H1 (cell line): ENCODE measurements around the gene GPC6. TPM values are rescaled to one million over a fixed set of nuclear protein-coding genes. Genes with fewer than 3 reads are reported as not detected.

Source experiments
- CTCF ChIA-PET: fragments of 300-600 bp; sonication (Branson Sonifier 250); formaldehyde crosslinking; loops from one replicate; lab custom pipeline; 2021; ENCODE audit not compliant: partially characterized antibody; lab: Charles Lee
- POLR2A ChIA-PET: fragments of 300-600 bp; sonication (Branson Sonifier 250); formaldehyde crosslinking; loops from one replicate; lab custom pipeline; 2021; ENCODE audit warnings: inconsistent platforms; ENCODE audit not compliant: partially characterized antibody; lab: Charles Lee
- DNase-seq, 2 experiments: peaks; one replicate each; pipeline versions ENCODE4 v3.0.0 to v3.0.0-alpha.2; 2010 to 2022; ENCODE audit warnings: low spot score in 2 of 2, low read depth in 1 of 2, mixed read lengths in 1 of 2
- FAIRE-seq: peaks from 2 replicates; lab custom pipeline; 2011; peaks lifted over from hg19 to GRCh38; lab: Jason Lieb, UNC
- H2AFZ ChIP-seq: 2 replicates; pipeline ENCODE4 v1.8.1; 2012; ENCODE audit warnings: low read length, inconsistent platforms
- H2AK5ac ChIP-seq: 2 replicates; pipeline ENCODE4 v1.6.1; 2013; ENCODE audit warnings: low read depth, low read length
- H2BK120ac ChIP-seq: replicated peaks from 2 replicates; pipeline ENCODE3; 2013; ENCODE audit warnings: low read depth, low read length, inconsistent platforms
- H2BK12ac ChIP-seq: 2 replicates; pipeline ENCODE4 v1.6.1; 2013; ENCODE audit warnings: low read depth, low read length
- H2BK15ac ChIP-seq: 2 replicates; pipeline ENCODE4 v1.6.1; 2013; ENCODE audit warnings: low read length
- H2BK20ac ChIP-seq: 2 replicates; pipeline ENCODE4 v1.6.1; 2013; ENCODE audit warnings: low read length
- H2BK5ac ChIP-seq: 2 replicates; pipeline ENCODE4 v1.6.1; 2013; ENCODE audit warnings: low read depth, low read length
- H3K14ac ChIP-seq: 2 replicates; pipeline ENCODE4 v1.6.1; 2013; ENCODE audit warnings: inconsistent platforms; ENCODE audit not compliant: insufficient read length
- H3K18ac ChIP-seq: 2 replicates; pipeline ENCODE4 v1.6.1; 2013; ENCODE audit warnings: low read length; ENCODE audit errors: extremely low read depth
- H3K23ac ChIP-seq: 2 replicates; pipeline ENCODE4 v1.6.1; 2013; ENCODE audit warnings: inconsistent platforms; ENCODE audit not compliant: insufficient read length
- H3K23me2 ChIP-seq: 2 replicates; pipeline ENCODE4 v1.6.1; 2013; ENCODE audit warnings: low read depth, low read length
- H3K27ac ChIP-seq: 2 replicates; pipeline ENCODE4 v1.6.1; 2011; ENCODE audit warnings: low read depth, low read length, inconsistent platforms
- H3K27me3 ChIP-seq, 4 experiments: replicated peaks in 1 of 4; 1 replicate in 1 of 4; 2 replicates in 3 of 4; pipeline versions ENCODE4 v1.6.1 to v1.8.1; 2011 to 2013; ENCODE audit warnings: low read length in 3 of 4, mild to moderate bottlenecking in 3 of 4, inconsistent platforms in 2 of 4, mixed read lengths in 2 of 4, moderate library complexity in 1 of 4; ENCODE audit not compliant: control insufficient read depth in 3 of 4, insufficient read depth in 3 of 4; ENCODE audit errors: extremely low read depth in 1 of 4
- H3K36me3 ChIP-seq, 4 experiments: 2 replicates each; pipeline versions ENCODE4 v1.6.1 to v1.8.1; 2011 to 2013; ENCODE audit warnings: mild to moderate bottlenecking in 4 of 4, low read length in 3 of 4, moderate library complexity in 2 of 4, control low read depth in 1 of 4, inconsistent platforms in 1 of 4; ENCODE audit not compliant: insufficient read depth in 4 of 4, control insufficient read depth in 2 of 4
- H3K4ac ChIP-seq: replicated peaks from 2 replicates; pipeline ENCODE3; 2013; ENCODE audit warnings: low read length, low read depth, mixed read lengths, inconsistent platforms; ENCODE audit not compliant: insufficient read length
- H3K4me1 ChIP-seq, 4 experiments: replicated peaks in 1 of 4; 1 replicate in 1 of 4; 2 replicates in 3 of 4; pipeline versions ENCODE4 v1.6.1 to v1.8.1; 2011 to 2013; ENCODE audit warnings: low read length in 3 of 4, inconsistent platforms in 2 of 4, mixed read lengths in 1 of 4; ENCODE audit not compliant: insufficient read depth in 4 of 4, control insufficient read depth in 3 of 4
- H3K4me2 ChIP-seq, 2 experiments: 2 replicates each; pipeline versions ENCODE4 v1.6.1 to v1.8.1; 2011 to 2013; ENCODE audit warnings: low read depth in 2 of 2, low read length in 2 of 2, control low read depth in 1 of 2, inconsistent platforms in 1 of 2, mild to moderate bottlenecking in 1 of 2; ENCODE audit not compliant: insufficient read depth in 1 of 2
- H3K4me3 ChIP-seq, 4 experiments: fragments of 200-600, 300-600 bp in 1 of 4; sonication (generic), shearing (Covaris generic), sonication (Bioruptor Twin) in 1 of 4; 2 replicates each; pipeline versions ENCODE4 v1.5.1 to v1.8.1; 2011 to 2016; ENCODE audit warnings: low read length in 4 of 4, low read depth in 3 of 4, control low read depth in 2 of 4, inconsistent platforms in 2 of 4, mild to moderate bottlenecking in 2 of 4, mixed read lengths in 1 of 4, moderate library complexity in 1 of 4; ENCODE audit not compliant: insufficient read depth in 2 of 4; ENCODE audit errors: extremely low read depth in 1 of 4
- H3K56ac ChIP-seq: replicated peaks from 2 replicates; pipeline ENCODE3; 2013; ENCODE audit warnings: low read depth, mild to moderate bottlenecking, mixed read lengths, low read length, inconsistent platforms; ENCODE audit not compliant: insufficient read length
- H3K79me1 ChIP-seq: 2 replicates; pipeline ENCODE4 v1.6.1; 2013; ENCODE audit warnings: low read depth, low read length, control low read depth
- H3K79me2 ChIP-seq, 2 experiments: 2 replicates each; pipeline versions ENCODE4 v1.6.1 to v1.8.1; 2012 to 2013; ENCODE audit warnings: low read length in 2 of 2, mild to moderate bottlenecking in 2 of 2, inconsistent platforms in 1 of 2; ENCODE audit not compliant: insufficient read depth in 2 of 2, control insufficient read depth in 1 of 2
- H3K9ac ChIP-seq, 4 experiments: replicated peaks in 1 of 4; 1 replicate in 1 of 4; 2 replicates in 3 of 4; pipeline versions ENCODE4 v1.6.1 to v1.8.1; 2011 to 2013; ENCODE audit warnings: low read depth in 3 of 4, low read length in 3 of 4, control low read depth in 2 of 4, mild to moderate bottlenecking in 2 of 4, moderate library complexity in 2 of 4, inconsistent platforms in 1 of 4; ENCODE audit errors: extremely low read depth in 1 of 4
- H3K9me3 ChIP-seq, 2 experiments: 2 replicates each; pipeline versions ENCODE4 v1.6.1 to v1.8.1; 2012 to 2013; ENCODE audit warnings: mild to moderate bottlenecking in 2 of 2, moderate library complexity in 2 of 2, control low read depth in 1 of 2, inconsistent platforms in 1 of 2, low read depth in 1 of 2, low read length in 1 of 2, mixed read lengths in 1 of 2; ENCODE audit not compliant: insufficient read depth in 2 of 2
- H4K20me1 ChIP-seq, 2 experiments: replicated peaks in 1 of 2; 2 replicates each; pipeline versions ENCODE3 to v1.8.1; 2011 to 2013; ENCODE audit warnings: inconsistent platforms in 2 of 2, low read length in 2 of 2, mild to moderate bottlenecking in 1 of 2; ENCODE audit not compliant: insufficient read depth in 2 of 2, control insufficient read depth in 1 of 2
- H4K5ac ChIP-seq: 2 replicates; pipeline ENCODE4 v1.6.1; 2013; ENCODE audit warnings: low read length, low read depth, mixed read lengths, inconsistent platforms; ENCODE audit not compliant: insufficient read length
- H4K8ac ChIP-seq: 2 replicates; pipeline ENCODE4 v1.8.0; 2013; ENCODE audit warnings: mild to moderate bottlenecking, moderate library complexity, low read length, inconsistent platforms; ENCODE audit not compliant: insufficient read depth; ENCODE audit errors: extremely low read depth
- H4K91ac ChIP-seq: replicated peaks from 2 replicates; pipeline ENCODE3; 2013; ENCODE audit warnings: low read length, mixed read lengths, inconsistent platforms; ENCODE audit not compliant: insufficient read length
- CHD1 ChIP-seq: IDR thresholded peaks from 2 replicates; pipeline ENCODE4 v1.6.1; 2012; ENCODE audit warnings: low read depth, low read length, improper control_type of control experiment
- EGR1 ChIP-seq: IDR thresholded peaks from 2 replicates; pipeline ENCODE4 v1.6.1; 2011; ENCODE audit warnings: low read depth, low read length, borderline replicate concordance
- MAFK ChIP-seq: IDR thresholded peaks from 2 replicates; pipeline ENCODE4 v1.6.1; 2012; ENCODE audit warnings: low read depth, mild to moderate bottlenecking, improper control_type of control experiment, low read length
- SIRT6 ChIP-seq: IDR thresholded peaks from one replicate; pipeline ENCODE4 v1.7.1; 2012; ENCODE audit warnings: low read length, inconsistent platforms
- TAF7 ChIP-seq: optimal IDR thresholded peaks from 2 replicates; pipeline ENCODE3; 2011; ENCODE audit warnings: low read depth, mild to moderate bottlenecking, inconsistent platforms, low read length, moderate library complexity, borderline replicate concordance
- WGBS, 2 experiments: shearing (Covaris generic) in 1 of 2; methylation state at CpG; one replicate each; pipeline versions ENCODE4 v1.1.6 to v1.1.7; 2013 to 2015; ENCODE audit warnings: low lambda C conversion rate in 2 of 2, mixed read lengths in 2 of 2, inconsistent platforms in 1 of 2, low coverage in 1 of 2, missing lambda C conversion rate in 1 of 2; ENCODE audit not compliant: insufficient replicate concordance in 2 of 2, insufficient coverage in 1 of 2, insufficient read length in 1 of 2; ENCODE audit errors: extremely low coverage in 1 of 2, missing lambda C conversion rate in 1 of 2; 5-methylcytosine and 5-hydroxymethylcytosine counted together
- polyA plus RNA-seq, 7 experiments: library from polyadenylated mRNA; depleted of rRNA in 3 of 7; stranded (reverse) in 5 of 7; unstranded in 2 of 7; fragments of >200 nt in 5 of 7; fragments of 200-250 nt in 2 of 7; gene quantifications; 1 replicate in 5 of 7; 2 replicates in 1 of 7; 4 replicates in 1 of 7; pipeline versions ENCODE4 v1.2.1 to v1.2.3, GENCODE V29; 2011 to 2013; ENCODE audit warnings: missing spikeins in 2 of 7, mixed read lengths in 2 of 7
- total RNA-seq: library from RNA; stranded (reverse); fragmentation: NEBNext Ultra II Directional; extraction: Animal tissue kit (Norgen Biotek cat#: 25700); gene quantifications from 2 replicates; pipeline ENCODE4 v1.2.1, GENCODE V29; 2021
- TF ChIP-seq, protein P1 (sequence below), 3 experiments: IDR thresholded peaks; 1 replicate in 2 of 3; 2 replicates in 1 of 3; pipeline versions ENCODE4 v1.5.1 to v1.6.1; 2011; ENCODE audit warnings: low read length in 3 of 3, mild to moderate bottlenecking in 3 of 3, inconsistent platforms in 2 of 3, low read depth in 1 of 3, moderate library complexity in 1 of 3; ENCODE audit not compliant: insufficient read depth in 1 of 3; ENCODE audit errors: control extremely low read depth in 1 of 3
- TF ChIP-seq, protein P2 (sequence below): IDR thresholded peaks from 2 replicates; pipeline ENCODE4 v1.6.1; 2012; ENCODE audit warnings: inconsistent platforms
- TF ChIP-seq, protein P3 (sequence below): IDR thresholded peaks from 2 replicates; pipeline ENCODE4 v1.6.1; 2011; ENCODE audit warnings: low read length, improper control_type of control experiment
- TF ChIP-seq, protein P4 (sequence below): IDR thresholded peaks from 2 replicates; pipeline ENCODE4 v1.6.1; 2012; ENCODE audit warnings: inconsistent platforms

GPC6 gene
- total and polyA plus RNA-seq, 2 of the 8 experiments (the other 6 are each of a cell fraction or from before 2014, with no cell fraction given), result 5.4 to 12.0 TPM

DNA sequence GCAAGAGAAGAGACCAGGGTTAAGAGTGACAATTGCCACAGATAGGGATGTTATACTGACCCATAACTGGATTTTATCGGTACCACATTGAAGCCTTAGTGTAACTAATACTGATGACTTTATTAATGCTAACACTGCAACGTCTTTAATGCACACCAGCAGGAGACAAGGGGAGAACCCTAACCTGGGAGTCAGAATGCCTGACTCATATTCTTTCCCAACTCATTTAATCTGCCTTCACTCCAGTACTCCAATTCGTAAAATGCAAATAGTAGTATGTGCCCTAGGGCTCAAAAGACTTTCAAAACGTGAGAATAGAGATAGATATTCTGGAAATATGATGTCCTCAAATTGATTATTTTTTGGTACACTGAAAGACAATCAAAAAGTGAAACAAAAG lies 62.4 kb downstream of the GPC6 start:
- CTCF ChIA-PET, result no interaction called here
- Histone ChIP-seq H3K27ac (no peak overlapping the region), H3K79me2 (no peaks in the 10 kb centered on the region), H3K4me3 (no peak overlapping the region), H2BK12ac (no peak overlapping the region), H3K4ac (no peak overlapping the region), H3K36me3 (no peaks in the 10 kb centered on the region), H3K23ac (no peak overlapping the region), H3K14ac (no peak overlapping the region), H3K23me2 (no peaks in the 10 kb centered on the region), H3K9me3 (no peaks in the 10 kb centered on the region), H4K8ac (no peak overlapping the region), H2BK20ac (no peak overlapping the region), H3K4me2 (no peak overlapping the region), H3K9ac (no peak overlapping the region), H3K27me3 (no peaks in the 10 kb centered on the region), H2AFZ (no peak overlapping the region), H3K56ac (no peak overlapping the region), H4K20me1 (no peaks in the 10 kb centered on the region), H2AK5ac (no peak overlapping the region), H4K5ac (no peak overlapping the region), H4K91ac (no peak overlapping the region), H3K18ac (no peak overlapping the region), H3K79me1 (no peaks in the 10 kb centered on the region; the same call in 1 of the 2 replicates), H3K4me1 (peaks cover 0 to 5% (median 0%) of the 10 kb centered on the region in 4 experiments; a peak in 1 of 7 replicates), H2BK120ac (no peak overlapping the region), H2BK5ac (no peak overlapping the region), H2BK15ac (no peak overlapping the region)
- FAIRE-seq (no peak), DNase-seq (no peak)
- WGBS, 2 experiments, result 74% methylated on average over 4 of the region's 4 CpGs; no CpG with 5 or more reads in 1 of the 2 experiments
- TF ChIP-seq, protein P1, sequence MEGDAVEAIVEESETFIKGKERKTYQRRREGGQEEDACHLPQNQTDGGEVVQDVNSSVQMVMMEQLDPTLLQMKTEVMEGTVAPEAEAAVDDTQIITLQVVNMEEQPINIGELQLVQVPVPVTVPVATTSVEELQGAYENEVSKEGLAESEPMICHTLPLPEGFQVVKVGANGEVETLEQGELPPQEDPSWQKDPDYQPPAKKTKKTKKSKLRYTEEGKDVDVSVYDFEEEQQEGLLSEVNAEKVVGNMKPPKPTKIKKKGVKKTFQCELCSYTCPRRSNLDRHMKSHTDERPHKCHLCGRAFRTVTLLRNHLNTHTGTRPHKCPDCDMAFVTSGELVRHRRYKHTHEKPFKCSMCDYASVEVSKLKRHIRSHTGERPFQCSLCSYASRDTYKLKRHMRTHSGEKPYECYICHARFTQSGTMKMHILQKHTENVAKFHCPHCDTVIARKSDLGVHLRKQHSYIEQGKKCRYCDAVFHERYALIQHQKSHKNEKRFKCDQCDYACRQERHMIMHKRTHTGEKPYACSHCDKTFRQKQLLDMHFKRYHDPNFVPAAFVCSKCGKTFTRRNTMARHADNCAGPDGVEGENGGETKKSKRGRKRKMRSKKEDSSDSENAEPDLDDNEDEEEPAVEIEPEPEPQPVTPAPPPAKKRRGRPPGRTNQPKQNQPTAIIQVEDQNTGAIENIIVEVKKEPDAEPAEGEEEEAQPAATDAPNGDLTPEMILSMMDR (IDR thresholded peaks at IDR 0.05; ENCODE audit: control extremely low read depth in 1 of 3, insufficient read depth in 1 of 3, low read depth in 1 of 3, low read length in 3 of 3), result no peak
- no peak for TF ChIP-seq MAFK
- TF ChIP-seq CHD1, result no peak
- TF ChIP-seq EGR1, result no peak
- TF ChIP-seq, protein P2, sequence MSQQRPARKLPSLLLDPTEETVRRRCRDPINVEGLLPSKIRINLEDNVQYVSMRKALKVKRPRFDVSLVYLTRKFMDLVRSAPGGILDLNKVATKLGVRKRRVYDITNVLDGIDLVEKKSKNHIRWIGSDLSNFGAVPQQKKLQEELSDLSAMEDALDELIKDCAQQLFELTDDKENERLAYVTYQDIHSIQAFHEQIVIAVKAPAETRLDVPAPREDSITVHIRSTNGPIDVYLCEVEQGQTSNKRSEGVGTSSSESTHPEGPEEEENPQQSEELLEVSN, result no peak
- TF ChIP-seq SIRT6, result no peak
- TF ChIP-seq TAF7, result no peak
- TF ChIP-seq, protein P3, sequence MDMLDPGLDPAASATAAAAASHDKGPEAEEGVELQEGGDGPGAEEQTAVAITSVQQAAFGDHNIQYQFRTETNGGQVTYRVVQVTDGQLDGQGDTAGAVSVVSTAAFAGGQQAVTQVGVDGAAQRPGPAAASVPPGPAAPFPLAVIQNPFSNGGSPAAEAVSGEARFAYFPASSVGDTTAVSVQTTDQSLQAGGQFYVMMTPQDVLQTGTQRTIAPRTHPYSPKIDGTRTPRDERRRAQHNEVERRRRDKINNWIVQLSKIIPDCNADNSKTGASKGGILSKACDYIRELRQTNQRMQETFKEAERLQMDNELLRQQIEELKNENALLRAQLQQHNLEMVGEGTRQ, result no peak
- TF ChIP-seq, protein P4, sequence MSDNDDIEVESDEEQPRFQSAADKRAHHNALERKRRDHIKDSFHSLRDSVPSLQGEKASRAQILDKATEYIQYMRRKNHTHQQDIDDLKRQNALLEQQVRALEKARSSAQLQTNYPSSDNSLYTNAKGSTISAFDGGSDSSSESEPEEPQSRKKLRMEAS, result no peak
- POLR2A ChIA-PET, result no interaction called here
